ENCODE data around the gene CCDC78.

CCDC78 gene

DNA sequence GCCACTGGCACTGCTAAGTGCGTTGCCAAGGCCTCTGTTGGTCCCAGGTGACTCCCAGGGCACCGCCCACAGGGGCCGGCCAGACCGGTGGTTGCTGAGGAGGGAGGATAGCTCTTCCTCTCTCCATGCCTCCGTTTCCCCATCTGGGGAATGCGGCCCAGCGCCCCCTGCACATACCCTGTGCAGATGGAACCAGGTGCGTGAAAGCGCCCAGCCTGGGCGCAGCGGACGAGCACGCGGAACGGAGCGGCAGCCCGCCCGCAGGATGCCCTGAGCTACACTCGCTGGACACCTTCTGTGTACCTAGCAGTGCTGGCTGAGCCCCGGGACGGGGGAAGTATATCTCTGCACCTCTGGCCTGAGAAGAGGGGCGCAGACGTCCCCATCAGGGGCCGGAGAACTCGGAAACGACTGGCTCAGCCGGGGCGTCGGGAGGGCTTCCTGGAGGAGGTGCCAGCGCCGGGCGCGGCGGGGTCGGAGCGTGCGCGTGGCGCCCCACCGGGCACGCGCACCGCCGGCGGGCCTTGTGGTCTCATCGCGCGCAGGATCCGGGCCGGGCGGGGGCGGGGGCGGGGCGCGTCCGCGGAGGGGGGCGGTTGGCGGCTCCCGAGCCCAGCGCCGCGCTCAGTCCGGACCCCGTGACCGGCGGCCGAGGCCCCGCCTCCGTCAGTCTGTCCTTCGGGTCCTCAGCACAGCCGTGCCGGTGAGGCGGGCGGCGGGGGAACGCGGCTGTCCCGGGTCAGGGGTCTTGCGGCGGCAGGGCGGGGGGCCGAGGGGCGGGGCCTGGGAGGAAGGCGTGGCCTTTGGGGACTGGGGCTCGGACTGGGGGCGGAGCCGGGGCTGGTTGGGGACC lies at the start of gene CCDC78, which contains the start of gene HAGHL:
CCDC78 (minus strand) TSS at position 6 of the 853 bp plus-strand sequence. CDS start 76 bp downstream, outside the sequence.
HAGHL (plus strand) TSS at position 669 of the 853 bp plus-strand sequence. CDS start 404 bp downstream, outside the sequence.
- DNase-seq (ENCODE audit: low read depth) = no peak

DNA sequence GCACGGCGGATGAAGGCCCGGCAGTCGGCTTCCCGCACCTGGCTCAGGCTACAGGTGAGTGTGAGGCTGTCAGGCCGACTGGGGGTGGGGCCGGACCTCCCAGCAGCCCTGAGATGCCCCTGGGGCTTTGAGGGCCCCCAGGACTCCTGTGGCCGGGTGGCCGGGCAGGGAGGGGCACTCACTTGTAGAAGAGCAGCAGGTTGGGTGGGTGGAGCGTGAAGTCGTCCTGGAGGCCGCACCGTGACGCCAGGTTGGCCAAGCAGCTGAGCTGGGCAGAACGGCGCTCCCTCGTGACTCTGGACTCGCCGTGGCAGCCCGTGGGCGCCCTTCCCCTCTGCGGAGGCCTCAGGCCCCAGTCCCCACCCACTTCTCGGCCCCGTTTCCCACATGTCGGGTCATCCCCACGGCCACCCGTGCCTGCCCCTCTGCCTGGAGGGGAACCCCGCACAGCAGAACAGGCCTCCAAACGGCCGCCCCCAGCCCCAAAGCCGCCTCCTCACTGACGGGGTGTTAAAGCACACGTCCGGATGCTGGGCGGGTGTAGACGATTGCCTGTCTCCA lies 49.1 kb upstream of the CCDC78 start:
- DNase-seq (ENCODE audit: low read depth) = no peak

DNA sequence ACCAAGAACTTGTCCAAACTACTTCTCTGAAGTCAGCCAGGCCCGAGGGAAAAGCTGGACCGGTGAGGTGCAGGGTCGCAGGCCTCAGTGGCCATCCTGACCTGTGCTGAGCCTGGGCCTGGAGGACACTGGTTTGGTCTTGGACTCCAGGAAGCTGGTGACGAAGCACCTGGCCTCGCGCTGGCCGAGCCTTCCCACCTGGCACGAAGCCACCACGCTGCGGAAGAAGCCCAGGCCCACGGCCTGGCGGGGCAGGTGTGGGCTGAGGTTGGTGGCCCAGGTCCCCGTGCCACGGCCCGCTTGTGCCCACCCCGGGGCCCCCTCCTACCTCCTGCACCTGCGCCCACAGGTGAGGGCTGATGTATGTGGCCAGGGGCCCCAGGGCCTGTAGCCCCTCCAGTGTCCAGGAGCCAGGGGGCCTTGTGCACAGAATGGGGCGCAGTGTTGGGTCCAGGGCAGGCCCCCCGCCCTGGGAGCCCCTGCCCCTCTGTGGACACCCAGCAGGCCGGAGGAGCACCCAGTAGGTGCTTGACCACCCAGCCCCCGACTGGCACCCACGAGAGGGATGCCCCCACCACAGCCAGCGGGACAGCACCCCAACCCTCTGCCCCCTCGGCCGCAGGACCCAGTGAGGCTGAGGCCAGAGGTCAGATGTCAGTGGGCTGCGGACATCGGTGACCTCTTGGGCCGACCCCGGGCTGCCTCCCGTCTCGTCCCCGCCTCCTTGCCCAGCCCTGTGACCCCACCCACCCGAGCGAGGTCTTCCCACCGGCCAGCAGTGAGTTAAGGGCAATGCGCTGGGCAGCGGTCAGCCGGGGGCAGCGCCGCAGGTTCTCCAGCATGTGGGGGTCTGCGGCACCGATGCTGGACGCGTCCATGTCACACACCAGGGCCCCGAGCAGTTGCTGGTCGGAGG lies 48.1 kb upstream of the CCDC78 start:
- no peak for DNase-seq (ENCODE audit: low read depth)

DNA sequence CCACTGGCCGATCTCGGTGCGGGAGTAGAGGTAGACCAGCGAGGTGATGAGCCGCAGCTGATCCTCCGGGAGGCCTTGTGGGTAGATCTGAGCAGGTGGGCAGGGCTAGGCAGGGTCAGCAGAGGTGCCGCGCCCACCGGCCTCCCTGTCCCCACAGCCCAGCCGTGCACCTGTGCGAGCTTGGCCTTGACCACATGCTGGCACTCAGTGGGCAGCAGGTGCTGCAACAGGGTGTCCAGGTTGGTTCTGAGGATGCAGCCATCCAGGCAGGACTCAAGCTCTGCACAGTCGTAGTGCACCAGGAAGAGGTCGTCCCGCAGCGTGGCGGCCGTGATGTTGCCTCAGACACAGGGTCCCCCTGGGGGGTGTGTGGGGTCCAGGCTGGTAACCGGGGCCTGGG lies 46.7 kb upstream of the CCDC78 start:
- no peak for DNase-seq (ENCODE audit: low read depth)

DNA sequence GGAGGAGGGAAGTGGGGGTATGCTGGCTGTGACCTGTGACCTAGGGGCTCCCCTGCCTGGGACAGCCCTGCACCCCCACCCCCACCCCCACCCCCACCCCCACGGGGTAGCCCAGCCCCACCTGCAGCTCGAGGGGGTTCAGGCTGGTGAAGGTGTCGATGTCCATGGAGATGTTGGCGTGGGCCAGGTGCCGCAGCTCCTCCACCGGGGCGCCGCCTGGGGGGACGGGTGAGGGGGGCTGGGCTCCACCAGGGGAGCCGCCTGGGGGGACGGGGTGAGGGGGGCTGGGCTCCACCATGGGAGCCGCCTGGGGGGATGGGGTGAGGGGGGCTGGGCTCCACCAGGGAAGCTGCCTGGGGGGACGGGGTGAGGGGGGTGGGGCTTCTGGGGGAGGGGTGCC lies 44.2 kb upstream of the CCDC78 start:
- no peak for DNase-seq (ENCODE audit: low read depth)

DNA sequence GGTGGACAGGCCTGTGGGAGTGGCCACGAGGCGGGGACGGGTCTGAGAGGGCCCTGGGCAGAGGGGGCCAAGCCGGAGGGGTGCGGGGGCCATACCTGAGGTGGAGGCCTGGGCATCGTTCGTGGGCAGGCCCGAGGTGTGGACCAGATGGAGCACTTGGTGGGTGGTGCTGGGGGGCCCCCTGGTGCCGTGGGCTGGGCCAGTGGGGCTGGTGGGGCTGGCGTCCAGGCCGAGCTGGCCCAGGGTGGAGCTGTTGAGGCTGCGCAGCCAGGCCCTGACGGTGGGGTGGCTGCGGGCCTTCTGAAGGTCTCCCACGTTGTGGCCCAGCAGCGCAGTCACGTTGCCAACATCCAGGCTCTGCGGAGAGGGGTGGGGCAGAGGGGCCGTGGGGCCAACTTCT lies 43.7 kb upstream of the CCDC78 start:
- no peak for DNase-seq (ENCODE audit: low read depth)

DNA sequence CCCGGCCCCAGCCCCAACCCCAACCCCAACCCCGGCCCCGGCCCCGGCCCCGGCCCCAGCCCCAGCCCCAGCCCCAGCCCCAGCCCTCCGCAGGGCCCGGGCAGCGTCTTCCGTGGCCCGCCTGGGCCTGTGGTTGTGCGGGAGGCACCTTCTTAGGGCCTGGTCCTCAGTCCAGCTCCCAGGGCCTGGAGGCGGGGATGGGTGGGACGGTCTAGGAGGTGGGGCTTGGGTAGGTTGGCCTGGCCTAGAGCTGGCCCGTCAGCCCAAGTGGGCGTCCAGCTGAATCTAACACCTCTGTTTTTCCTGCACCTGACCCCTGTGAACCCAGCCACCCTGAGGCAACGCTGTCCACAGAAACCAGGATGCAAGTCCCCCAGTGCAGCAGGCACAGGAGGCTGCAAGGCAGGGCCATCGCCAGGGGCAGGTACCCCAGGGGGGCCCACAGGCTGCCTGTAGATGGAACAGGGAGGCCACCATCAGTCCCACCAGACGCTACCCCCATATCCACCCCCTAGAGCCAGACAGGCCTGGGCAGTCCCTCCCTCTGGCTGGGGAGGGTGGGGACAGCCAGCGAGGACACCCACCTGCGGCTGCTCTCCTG lies 43.0 kb upstream of the CCDC78 start:
- no peak for DNase-seq (ENCODE audit: low read depth)

DNA sequence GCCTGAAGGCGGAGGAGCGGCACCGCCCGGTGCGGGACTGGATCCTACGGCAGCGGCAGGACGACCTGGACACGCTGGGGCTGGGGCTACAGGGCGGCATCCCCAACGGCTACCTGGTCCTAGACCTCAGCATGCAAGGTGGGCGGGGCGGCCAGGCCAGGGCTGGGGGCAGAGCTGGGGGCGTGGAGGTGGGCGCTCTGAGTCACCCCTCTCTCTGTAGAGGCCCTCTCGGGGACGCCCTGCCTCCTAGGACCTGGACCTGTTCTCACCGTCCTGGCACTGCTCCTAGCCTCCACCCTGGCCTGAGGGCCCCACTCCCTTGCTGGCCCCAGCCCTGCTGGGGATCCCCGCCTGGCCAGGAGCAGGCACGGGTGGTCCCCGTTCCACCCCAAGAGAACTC lies 42.2 kb upstream of the CCDC78 start:
- no peak for DNase-seq (ENCODE audit: low read depth)

DNA sequence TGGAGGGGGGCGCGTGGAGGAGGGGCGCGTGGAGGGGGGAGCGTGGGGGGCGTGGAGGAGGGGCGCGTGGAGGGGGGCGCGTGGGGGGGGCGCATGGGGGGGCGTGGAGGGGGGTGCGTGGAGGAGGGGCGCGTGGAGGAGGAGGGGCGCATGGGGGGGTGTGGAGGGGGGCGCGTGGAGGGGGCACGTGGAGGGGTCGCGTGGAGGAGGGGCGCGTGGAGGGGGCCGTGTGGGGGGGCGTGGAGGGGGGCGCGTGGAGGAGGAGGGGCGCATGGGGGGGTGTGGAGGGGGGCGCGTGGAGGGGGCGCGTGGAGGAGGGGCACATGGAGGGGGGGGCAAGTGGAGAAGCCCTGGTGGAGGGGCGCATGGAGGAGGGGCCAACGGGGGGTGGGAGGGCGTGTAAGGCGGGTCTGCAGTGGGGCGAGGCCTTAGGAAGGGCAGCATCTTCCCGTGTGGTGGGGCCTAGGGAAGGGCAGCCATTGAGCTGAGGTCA lies 41.5 kb upstream of the CCDC78 start:
- no peak for DNase-seq (ENCODE audit: low read depth)

DNA sequence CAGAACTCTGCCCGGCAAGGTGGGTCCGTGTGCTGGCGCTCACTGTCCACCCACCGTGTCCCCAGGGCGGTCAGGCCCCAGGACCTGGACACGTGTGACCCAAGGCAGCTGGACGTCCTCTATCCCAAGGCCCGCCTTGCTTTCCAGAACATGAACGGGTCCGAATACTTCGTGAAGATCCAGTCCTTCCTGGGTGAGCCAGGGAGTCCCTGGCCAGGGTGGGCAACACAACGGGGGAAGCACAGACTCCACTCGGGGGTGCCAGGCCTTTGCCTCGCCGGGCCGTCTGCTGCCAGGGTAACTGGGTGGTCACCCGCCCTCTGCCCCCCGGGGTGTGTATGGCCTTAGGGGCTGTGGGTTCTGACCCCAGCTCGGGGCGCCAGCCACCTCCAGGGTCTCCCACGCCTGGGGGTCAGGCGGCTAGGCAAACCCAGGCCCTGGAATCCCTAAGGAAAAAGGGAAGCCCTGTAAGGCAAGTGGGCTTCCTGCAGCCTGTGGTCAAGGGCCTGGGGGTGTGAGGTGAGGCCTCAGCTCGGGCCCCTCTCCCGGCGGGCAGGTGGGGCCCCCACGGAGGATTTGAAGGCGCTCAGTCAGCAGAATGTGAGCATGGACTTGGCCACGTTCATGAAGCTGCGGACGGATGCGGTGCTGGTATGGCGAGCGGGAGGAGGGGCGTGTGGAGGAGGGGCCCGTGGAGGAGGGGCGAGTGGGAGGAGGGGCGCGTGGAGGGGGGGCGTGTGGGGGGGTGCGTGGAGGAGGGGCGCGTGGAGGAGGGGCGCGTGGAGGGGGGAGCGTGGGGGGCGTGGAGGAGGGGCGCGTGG lies 40.8 kb upstream of the CCDC78 start:
- no peak for DNase-seq (ENCODE audit: low read depth)

DNA sequence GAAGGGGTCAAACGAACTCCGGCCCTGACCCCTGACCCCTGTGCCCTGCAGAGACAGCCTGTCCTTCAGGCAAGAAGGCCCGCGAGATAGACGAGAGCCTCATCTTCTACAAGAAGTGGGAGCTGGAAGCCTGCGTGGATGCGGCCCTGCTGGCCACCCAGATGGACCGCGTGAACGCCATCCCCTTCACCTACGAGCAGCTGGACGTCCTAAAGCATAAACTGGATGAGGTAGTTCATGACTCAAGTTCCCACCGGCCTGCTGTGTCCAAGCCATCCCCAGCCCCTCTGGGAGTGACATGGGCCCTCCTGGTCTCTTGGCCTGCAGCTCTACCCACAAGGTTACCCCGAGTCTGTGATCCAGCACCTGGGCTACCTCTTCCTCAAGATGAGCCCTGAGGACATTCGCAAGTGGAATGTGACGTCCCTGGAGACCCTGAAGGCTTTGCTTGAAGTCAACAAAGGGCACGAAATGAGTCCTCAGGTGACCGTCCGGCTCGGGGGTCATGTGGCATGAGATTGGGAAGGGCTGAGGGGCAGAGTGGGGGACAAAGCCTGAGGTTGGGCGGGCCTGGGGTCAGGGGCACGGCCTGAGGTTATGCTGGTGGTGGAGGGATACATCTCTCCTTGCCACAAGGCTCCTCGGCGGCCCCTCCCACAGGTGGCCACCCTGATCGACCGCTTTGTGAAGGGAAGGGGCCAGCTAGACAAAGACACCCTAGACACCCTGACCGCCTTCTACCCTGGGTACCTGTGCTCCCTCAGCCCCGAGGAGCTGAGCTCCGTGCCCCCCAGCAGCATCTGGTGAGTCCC lies 40.0 kb upstream of the CCDC78 start:
- no peak for DNase-seq (ENCODE audit: low read depth)

DNA sequence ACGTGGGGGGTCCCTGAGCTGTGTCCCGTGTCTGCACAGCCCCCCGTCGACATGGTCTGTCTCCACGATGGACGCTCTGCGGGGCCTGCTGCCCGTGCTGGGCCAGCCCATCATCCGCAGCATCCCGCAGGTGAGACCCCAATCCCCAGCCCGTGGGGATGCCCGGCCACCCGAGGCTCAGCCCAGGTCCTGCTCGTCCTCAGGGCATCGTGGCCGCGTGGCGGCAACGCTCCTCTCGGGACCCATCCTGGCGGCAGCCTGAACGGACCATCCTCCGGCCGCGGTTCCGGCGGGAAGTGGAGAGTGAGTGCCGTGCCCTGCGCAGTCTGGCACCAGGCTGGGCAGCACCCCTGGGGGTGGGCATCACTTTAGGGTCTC lies 39.2 kb upstream of the CCDC78 start:
- DNase-seq (ENCODE audit: low read depth) = no peak

DNA sequence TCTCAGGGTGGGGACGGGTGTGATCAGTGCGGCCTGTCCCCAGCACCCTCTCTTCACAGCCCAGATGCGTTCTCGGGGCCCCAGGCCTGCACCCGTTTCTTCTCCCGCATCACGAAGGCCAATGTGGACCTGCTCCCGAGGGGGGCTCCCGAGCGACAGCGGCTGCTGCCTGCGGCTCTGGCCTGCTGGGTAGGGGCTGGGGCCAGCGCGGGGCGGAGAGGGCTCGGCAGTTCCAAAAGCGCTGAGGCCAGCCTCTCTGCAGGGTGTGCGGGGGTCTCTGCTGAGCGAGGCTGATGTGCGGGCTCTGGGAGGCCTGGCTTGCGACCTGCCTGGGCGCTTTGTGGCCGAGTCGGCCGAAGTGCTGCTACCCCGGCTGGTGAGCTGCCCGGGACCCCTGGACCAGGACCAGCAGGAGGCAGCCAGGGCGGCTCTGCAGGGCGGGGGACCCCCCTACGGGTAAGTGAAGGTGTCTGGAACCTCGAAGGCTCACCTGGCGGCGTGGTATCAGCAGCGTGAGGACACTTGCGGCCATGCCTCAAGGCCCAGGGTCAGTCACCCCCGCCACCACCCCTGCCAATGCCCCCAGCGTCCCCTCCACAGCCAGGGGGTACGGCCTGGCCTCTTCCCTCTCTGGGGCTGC lies 38.7 kb upstream of the CCDC78 start:
- no peak for DNase-seq (ENCODE audit: low read depth)

DNA sequence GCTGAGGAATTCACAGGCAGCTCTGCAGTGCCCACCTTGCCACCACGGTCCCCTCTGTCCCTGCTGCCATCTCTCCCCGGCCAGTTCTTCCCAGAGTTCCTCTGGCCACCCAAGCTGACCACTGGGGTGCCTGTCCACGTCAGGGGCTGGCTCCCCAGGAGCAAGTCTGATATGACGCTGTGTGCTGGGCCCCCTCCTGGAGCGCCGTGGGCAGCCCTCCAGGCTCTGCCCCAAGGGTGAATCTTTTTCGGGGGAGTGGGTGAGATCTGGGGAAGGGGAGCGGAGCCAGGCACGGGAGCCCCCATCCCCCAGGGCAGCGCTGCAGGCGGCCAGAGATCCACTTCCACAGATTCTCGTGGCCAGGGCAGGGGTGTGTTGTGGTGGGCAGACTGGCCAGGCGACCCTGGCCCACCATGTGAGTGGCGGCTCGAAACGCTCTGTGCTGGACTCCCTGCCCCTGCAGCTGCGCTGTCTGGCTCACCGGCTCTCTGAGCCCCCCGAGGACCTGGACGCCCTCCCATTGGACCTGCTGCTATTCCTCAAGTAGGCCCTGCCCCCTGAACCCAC lies 38.0 kb upstream of the CCDC78 start:
- no peak for DNase-seq (ENCODE audit: low read depth)

DNA sequence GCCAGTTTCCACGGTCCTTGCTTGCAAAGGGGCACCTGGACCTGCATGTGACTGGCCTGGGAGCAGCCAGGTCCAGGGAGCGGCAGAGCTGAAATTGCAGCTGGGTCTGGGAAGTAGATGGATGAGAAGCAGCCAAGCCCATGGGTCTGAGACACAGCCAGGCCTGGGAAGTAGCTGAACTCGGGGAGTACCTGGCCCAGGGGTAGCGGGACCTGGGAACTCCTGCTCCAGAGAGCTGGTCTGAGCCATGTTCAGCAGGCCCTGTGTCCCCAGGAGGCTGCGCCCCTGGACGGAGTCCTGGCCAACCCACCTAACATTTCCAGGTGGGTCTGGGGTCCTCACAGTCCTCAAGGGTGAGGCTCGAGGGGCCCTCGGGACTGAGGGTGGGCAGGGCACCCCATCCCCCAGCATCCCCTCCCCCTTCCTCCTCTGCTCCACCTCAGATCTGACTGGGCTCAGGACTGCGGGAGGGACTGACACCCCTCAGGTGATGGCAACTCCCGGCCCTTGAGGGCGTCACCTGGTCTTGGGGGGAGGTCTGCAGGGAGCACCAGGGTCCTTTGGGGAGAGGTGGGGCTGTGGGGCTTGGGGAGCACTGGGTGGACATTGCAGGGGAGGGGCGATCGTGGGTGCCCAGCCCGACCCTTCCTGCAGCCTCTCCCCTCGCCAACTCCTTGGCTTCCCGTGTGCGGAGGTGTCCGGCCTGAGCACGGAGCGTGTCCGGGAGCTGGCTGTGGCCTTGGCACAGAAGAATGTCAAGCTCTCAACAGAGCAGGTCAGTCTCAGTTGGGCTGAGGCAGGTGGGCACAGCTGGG lies 37.3 kb upstream of the CCDC78 start:
- no peak for DNase-seq (ENCODE audit: low read depth)

DNA sequence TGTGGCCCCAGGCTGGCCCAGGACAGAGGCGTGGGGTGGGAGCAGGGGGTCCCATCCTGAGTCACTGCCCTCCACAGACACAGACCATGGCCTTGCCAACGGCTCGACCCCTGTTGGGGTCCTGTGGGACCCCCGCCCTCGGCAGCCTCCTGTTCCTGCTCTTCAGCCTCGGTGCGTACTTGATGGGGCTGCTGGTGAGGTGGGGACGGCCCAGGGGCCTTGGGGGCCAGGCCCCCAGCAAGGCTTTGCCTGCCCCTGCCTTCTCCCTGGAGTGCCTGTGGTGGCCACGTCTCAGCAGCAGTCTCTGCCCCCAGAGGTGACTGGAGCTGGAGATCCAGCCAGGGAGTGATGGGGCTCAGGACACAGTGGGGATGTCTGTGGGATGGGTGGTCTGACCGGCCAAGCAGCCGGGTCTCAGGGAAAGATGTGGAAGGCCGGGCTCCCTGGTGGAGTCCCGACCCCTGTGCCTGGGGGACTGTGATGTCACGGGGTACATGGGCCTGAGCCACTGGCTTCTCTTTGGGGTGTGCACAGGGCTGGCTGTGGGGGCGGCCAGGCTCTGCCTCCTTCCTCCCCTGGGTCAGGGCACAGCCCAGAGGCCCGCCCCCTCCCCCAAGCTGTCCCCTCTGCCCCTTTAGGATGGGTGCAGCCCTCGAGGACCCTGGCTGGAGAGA lies 36.5 kb upstream of the CCDC78 start:
- no peak for DNase-seq (ENCODE audit: low read depth)

DNA sequence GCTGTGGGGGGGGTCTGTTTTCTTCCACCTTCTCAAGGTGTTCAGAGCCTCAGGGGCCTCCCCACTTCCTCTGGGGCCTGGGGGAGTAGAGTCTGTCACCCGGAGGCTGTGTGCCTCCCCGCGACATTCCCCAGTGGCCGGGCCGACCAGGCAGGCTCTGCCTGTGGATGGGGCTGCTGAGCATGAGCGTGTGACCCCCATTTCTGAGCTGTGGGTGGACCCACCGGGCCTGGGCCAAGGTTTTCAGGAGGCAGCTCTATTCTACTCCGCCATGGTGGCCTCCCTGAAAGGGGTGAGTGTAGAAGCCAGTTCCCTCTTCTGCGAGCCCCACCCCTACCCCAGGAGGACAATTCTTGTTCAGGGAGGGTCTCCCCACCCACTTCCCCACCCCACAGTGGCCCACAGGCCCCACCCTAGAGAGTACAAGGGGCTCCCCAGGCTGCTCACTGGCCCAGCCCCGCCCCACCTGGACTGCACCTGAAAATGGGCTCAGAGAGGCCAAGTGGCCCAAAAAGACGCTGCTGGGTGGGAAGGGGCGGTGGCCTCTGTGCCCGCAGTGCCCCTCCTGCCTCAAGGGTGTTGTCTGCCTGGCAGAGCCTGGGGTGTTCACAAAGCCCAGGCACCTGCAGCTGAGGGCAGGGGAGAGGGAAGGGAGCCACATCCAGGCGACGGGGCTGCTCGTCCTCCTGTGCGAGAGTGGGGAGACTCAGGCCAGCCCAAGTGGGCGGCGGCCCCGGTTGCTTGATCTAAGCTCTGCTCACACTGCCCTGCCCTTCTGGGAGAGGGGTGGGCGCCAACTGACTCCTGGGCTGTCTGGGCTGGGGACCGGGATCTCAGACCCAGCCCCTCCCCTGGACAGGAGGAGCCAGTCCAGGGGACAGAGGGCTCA lies 35.6 kb upstream of the CCDC78 start:
- no peak for DNase-seq (ENCODE audit: low read depth)
